Activated T-helper 9 cell treated with anti-CD3 and anti-CD28 coated beads, Interleukin-2, amount 50 U/mL, for 16 hours (primary cell): ENCODE measurements around the gene MECP2.
A peak's percentile ranks its signal among the peaks of the same experiment; 100 is the strongest.

Experiments used
- DNase-seq: peaks from one replicate; pipeline ENCODE4 v3.0.0-alpha.2; 2020; ENCODE audit warnings: low read depth

Gene MECP2

DNA sequence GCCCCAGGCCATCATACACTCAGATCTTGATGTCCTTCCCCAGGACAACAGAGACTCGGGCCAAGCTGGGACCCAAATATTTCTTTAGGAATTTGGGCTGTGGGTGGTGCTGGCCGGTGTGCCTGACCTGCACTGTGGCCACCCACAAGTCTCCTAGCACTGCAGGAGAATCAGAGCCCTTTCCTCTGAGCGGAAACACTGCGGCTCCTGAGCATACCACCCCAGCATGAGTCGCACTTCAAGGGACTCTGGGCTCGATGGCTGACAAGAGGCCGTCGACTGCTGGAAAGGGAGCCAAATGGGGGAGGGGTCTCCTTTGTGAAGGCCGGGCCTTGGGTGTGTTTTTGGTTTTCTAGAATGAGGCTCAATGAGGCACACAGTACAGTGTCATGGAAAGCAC is 64.9 kb downstream of the MECP2 start:
- DNase-seq = no peak

GRCh38 chrX:154032160-154032559 is 65.4 kb downstream of the MECP2 start:
- no peak for DNase-seq

GRCh38 chrX:154030715-154031305 is 66.7 kb downstream of the MECP2 start:
- no peak for DNase-seq

GRCh38 chrX:154030266-154030665 is 67.3 kb downstream of the MECP2 start:
- DNase-seq = no peak

GRCh38 chrX:154029439-154029838 is 68.1 kb downstream of the MECP2 start:
- DNase-seq = no peak

GRCh38 chrX:154028502-154029184 is 68.9 kb downstream of the MECP2 start:
- no peak for DNase-seq

- DNase-seq = no peak
Observed at GRCh38 chrX:154027986-154028385, 69.5 kb downstream of the MECP2 start.

GRCh38 chrX:154027022-154027402 is 70.5 kb downstream of the MECP2 start:
- DNase-seq = no peak

GRCh38 chrX:154026136-154027021 is 71.1 kb downstream of the MECP2 start:
- no peak for DNase-seq

GRCh38 chrX:154025230-154025629 is 72.3 kb downstream of the MECP2 start:
- no peak for DNase-seq

- DNase-seq = no peak
Observed at GRCh38 chrX:154024271-154024670, 73.2 kb downstream of the MECP2 start.

DNA sequence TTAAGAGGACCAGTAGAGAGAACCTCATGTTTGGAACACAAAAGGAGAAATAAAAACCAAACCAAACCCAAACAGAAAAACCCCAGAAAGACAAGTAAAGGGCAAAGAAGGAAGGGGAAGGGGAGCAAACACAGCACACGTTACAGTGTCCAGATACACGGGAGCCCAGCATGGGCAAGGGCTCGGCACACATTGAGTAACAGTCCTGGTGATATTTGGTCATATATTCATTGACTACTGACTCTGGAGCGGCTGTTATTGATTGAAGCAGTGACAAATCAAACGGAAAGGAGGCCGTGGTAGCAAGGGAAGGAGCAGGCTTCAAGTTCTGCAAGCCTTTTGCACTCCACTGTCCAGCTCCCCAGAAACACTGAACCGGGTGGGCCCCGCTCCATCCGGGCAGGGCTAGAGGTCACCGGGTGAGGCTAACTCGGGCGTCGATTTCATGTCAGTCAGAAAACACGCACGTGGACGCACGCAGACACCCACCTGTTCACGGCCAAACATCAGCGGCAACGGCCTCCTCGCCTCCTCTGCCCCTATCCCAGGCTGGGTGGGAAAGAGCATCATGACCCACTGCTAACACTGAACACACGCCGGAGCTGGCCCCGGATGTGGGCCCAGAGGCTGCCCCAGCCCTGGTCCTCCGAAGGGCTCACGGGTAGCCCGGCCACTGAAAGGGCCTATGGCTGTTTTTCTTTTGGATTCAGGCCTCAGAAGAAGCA is 74.1 kb downstream of the MECP2 start:
- DNase-seq = no peak

DNA sequence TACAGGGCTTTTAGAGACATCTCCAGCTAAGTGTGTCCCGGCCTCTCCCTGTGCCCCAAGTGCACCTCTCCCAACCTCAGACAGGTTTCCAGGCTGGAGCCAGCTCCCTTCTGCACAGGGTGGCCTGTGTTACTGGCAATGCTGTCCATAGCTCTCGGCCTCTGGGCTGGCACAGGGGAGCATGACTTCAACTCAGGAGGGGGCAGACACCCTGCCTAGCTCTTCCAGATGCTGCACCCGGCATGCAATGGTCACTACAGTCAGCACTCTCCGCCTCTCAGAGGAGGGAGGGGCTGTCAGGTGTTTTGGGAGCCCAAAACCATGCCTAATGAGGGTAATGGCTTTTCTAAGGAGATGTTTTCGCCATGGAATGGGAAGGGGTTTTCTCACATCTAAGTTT is 75.4 kb downstream of the MECP2 start:
- DNase-seq = no peak

GRCh38 chrX:154021131-154021611 is 76.3 kb downstream of the MECP2 start:
- DNase-seq = no peak

- DNase-seq = no peak
Observed at GRCh38 chrX:154020536-154021115, 76.9 kb downstream of the MECP2 start.

DNA sequence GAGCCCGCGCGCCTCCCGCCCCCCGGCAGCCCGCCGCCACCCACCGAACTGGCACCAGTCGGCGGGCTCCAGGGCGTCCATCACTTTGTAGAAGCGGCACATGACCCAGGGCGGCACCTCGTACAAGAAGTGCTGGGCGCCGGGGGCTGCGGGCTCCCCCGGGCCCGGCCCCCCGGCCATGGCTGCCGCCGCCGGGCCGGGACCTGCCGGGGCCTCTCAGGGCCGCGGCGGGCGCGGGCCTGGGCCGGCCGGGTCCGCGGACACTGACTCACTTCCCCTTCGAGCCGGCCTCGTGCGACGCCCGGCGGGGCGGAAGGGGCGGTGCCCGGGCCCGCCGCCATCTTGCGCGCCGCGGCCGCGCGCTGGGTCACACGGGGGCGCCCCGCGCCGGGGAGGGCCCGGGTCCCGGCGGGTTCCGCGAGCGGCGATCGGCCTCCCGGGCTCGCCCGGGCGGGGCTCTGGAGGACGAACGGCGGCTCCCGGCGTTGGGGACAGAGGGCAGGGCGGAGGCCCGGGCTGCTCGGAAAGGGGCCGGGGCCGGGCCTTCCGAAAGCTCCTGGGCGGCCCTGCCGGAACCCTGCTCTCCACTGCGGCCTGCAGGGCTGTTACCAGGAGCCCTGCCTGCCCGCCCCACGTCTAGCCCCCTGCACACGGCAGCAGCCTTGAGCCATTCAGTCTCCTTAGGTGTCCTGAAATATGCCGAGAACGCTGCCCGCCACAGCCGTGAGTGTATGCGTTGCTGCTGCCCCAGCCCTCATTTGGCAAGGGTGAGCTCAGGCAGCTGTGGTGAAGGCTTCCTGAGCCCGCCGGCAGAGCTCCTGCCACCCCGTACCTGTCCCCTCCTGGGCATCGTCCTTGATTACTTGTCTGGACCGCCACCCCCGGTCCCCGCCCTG is 77.6 kb downstream of the MECP2 start, which contains the start of gene IRAK1:
Gene IRAK1 (minus strand): TSS at position 270 of the 896 bp plus-strand sequence. CDS start 90 bp downstream, at position 180.
- peak; percentile 44 for DNase-seq

- DNase-seq = no peak
Observed at GRCh38 chrX:154019061-154019621, 78.4 kb downstream of the MECP2 start.

DNA sequence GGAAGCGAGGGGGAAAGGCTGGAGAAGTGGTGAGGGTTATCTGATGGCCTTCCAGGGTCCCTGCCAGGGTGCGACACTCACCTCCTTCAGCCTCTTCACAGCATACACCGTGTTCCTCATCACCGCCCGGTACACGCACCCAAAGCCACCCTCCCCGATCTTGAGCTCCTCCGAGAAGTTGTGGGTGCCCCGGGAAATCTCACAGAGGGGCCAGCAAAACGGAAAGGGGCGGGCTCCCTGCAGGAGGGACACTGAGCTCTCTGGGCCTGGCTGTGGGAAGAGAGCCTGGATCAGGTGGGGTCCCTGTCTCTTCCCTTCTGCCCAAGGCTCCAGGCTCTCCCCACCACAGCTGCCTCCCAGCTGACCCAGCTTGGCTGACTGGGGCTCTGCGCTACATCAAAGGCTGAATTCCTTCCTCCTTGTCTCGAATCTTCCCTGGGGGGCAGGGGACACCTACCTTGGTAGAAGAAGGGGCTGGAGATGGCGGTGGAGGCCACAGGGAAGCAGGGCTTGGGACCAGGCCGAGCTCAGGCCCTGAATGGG is 78.9 kb downstream of the MECP2 start:
- DNase-seq = no peak

- no peak for DNase-seq
Observed at GRCh38 chrX:154017766-154018517, 79.6 kb downstream of the MECP2 start.
